Smooth muscle cell (in vitro differentiated cells): Measurements from ENCODE around the gene CFAP161. TPM values are rescaled to one million over a fixed set of nuclear protein-coding genes. Genes with fewer than 3 reads are reported as not detected.

ENCODE experiments used
- DNase-seq: peaks from one replicate; lab custom pipeline; 2025; ENCODE audit not compliant: unreplicated experiment; lab: John Stamatoyannopoulos, UW
- H2AFZ ChIP-seq: fragments of 200-600 bp; sonication (generic); 2 replicates; pipeline ENCODE4 v1.6.0; 2016; ENCODE audit warnings: antibody characterized with exemption, low read depth, mild to moderate bottlenecking
- H3F3A ChIP-seq: fragments of 200-600 bp; sonication (generic); 2 replicates; pipeline ENCODE4 v1.6.0; 2017; ENCODE audit warnings: antibody characterized with exemption, low read depth
- H3K27ac ChIP-seq: fragments of 200-600 bp; sonication (generic); 2 replicates; pipeline ENCODE4 v1.5.1; 2016; ENCODE audit warnings: low read depth, mild to moderate bottlenecking
- H3K27me3 ChIP-seq: fragments of 200-600 bp; sonication (generic); 2 replicates; pipeline ENCODE4 v1.6.1; 2016; ENCODE audit warnings: low read depth, mild to moderate bottlenecking
- H3K36me3 ChIP-seq: fragments of 200-600 bp; sonication (generic); 2 replicates; pipeline ENCODE4 v1.5.1; 2016; ENCODE audit warnings: low read depth
- H3K4me1 ChIP-seq: fragments of 200-600 bp; sonication (generic); 2 replicates; pipeline ENCODE4 v1.5.1; 2016; ENCODE audit warnings: low read depth
- H3K4me2 ChIP-seq: fragments of 200-600 bp; sonication (generic); 2 replicates; pipeline ENCODE4 v1.6.0; 2016; ENCODE audit warnings: mild to moderate bottlenecking
- H3K4me3 ChIP-seq: fragments of 200-600 bp; sonication (generic); 2 replicates; pipeline ENCODE4 v1.5.1; 2016; ENCODE audit warnings: mild to moderate bottlenecking
- H3K79me2 ChIP-seq: fragments of 200-600 bp; sonication (generic); 2 replicates; pipeline ENCODE4 v1.6.0; 2016; ENCODE audit warnings: low read depth, mild to moderate bottlenecking
- H3K9ac ChIP-seq: fragments of 200-600 bp; sonication (generic); 2 replicates; pipeline ENCODE4 v1.6.0; 2016; ENCODE audit warnings: low read depth
- H3K9me3 ChIP-seq: fragments of 200-600 bp; sonication (generic); replicated peaks from 2 replicates; pipeline ENCODE4 v1.5.1; 2016; ENCODE audit warnings: low read depth
- H4K20me1 ChIP-seq: fragments of 200-600 bp; sonication (generic); 2 replicates; pipeline ENCODE4 v1.6.0; 2016; ENCODE audit warnings: low read depth
- WGBS: methylation state at CpG from one replicate; pipeline ENCODE4 v1.1.7; 2016; ENCODE audit warnings: low lambda C conversion rate; 5-methylcytosine and 5-hydroxymethylcytosine counted together
- polyA plus RNA-seq: library from polyadenylated mRNA; unstranded; fragments of >200 nt; fragmentation: Nextera tagmentation; extraction: Ambion mirVana; gene quantifications from 2 replicates; pipeline ENCODE4 v1.2.1, GENCODE V29; 2016
- total RNA-seq: library from RNA; depleted of rRNA; stranded (reverse); fragments of >200 nt; gene quantifications from 2 replicates; pipeline ENCODE4 v1.2.3, GENCODE V29; 2014
- TF ChIP-seq, protein P1 (sequence below): fragments of 200-600 bp; sonication (generic); IDR thresholded peaks from 2 replicates; pipeline ENCODE4 v1.5.1; 2017; ENCODE audit warnings: borderline replicate concordance, mild to moderate bottlenecking, antibody characterized with exemption; ENCODE audit not compliant: insufficient read depth, poor library complexity, severe bottlenecking

CFAP161 gene
- total and polyA plus RNA-seq, 2 experiments from 2014 or later, result 0.94 TPM; not detected in 1

DNA sequence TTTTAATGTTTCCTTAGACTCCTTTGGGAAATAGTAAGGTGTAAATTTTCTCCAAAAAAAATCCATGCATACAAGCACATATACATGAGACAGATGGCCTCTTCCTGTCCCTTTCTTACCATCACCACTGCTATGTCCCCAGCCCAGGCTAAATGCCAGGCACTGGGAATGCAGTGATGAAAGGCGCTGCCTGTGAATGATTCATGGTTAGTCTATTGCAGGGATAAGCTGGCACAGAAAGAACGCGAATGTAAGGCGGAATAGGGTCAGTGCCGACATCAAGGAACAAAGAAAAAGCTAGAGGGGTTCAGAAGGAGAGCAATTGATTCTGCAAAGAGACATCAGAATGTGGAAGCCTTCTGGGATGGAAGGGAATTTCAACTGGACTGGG is 36.2 kb upstream of the CFAP161 start:
- no peak for DNase-seq
- no peak overlapping the region for H3K9ac ChIP-seq
- no peak overlapping the region for H2AFZ ChIP-seq
- no peaks in the 10 kb centered on the region for H3K27me3 ChIP-seq
- TF ChIP-seq, protein P1, sequence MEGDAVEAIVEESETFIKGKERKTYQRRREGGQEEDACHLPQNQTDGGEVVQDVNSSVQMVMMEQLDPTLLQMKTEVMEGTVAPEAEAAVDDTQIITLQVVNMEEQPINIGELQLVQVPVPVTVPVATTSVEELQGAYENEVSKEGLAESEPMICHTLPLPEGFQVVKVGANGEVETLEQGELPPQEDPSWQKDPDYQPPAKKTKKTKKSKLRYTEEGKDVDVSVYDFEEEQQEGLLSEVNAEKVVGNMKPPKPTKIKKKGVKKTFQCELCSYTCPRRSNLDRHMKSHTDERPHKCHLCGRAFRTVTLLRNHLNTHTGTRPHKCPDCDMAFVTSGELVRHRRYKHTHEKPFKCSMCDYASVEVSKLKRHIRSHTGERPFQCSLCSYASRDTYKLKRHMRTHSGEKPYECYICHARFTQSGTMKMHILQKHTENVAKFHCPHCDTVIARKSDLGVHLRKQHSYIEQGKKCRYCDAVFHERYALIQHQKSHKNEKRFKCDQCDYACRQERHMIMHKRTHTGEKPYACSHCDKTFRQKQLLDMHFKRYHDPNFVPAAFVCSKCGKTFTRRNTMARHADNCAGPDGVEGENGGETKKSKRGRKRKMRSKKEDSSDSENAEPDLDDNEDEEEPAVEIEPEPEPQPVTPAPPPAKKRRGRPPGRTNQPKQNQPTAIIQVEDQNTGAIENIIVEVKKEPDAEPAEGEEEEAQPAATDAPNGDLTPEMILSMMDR, result no peak
- H3K36me3 ChIP-seq, result no peaks in the 10 kb centered on the region
- H3K27ac ChIP-seq, result no peak overlapping the region
- H3K79me2 ChIP-seq, result no peaks in the 10 kb centered on the region
- H4K20me1 ChIP-seq, result no peaks in the 10 kb centered on the region
- WGBS, result 63% methylated on average over 5 of the region's 5 CpGs
- H3K4me1 ChIP-seq, result no peaks in the 10 kb centered on the region
- H3F3A ChIP-seq, result no peaks in the 10 kb centered on the region
- H3K4me3 ChIP-seq, result no peak overlapping the region
- no peaks in the 10 kb centered on the region for H3K9me3 ChIP-seq
- no peak overlapping the region for H3K4me2 ChIP-seq

DNA sequence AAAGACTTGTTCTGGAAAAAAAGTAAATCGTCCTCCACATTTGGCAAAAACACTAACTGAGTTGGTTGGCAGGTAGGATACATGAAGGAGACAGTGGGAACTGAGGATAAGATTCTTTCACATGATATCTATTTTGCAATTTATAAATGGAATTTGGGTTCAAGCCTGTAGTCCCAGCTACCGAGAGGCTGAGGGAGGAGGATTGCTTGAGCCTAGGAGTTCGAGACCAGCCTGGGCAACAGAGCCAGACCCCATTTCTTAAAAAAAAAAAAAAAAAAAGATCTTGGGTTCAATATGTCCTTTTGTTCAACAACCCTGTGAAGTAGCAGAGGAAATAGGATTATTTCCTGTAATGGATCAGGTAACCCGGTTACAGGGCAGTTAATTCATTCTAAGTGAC is 35.7 kb upstream of the CFAP161 start:
- no peaks in the 10 kb centered on the region for H3K4me1 ChIP-seq
- H3K27ac ChIP-seq, result no peak overlapping the region
- H3K27me3 ChIP-seq, result no peaks in the 10 kb centered on the region
- H3F3A ChIP-seq, result no peaks in the 10 kb centered on the region
- no peak overlapping the region for H3K4me3 ChIP-seq
- TF ChIP-seq, protein P1, result no peak
- no peak for DNase-seq
- no peak overlapping the region for H2AFZ ChIP-seq
- H3K4me2 ChIP-seq, result no peak overlapping the region
- no peak overlapping the region for H3K9ac ChIP-seq
- no peaks in the 10 kb centered on the region for H3K79me2 ChIP-seq
- no peaks in the 10 kb centered on the region for H3K36me3 ChIP-seq
- no peaks in the 10 kb centered on the region for H4K20me1 ChIP-seq
- 93% methylated on average over 4 of the region's 4 CpGs for WGBS
- no peaks in the 10 kb centered on the region for H3K9me3 ChIP-seq

DNA sequence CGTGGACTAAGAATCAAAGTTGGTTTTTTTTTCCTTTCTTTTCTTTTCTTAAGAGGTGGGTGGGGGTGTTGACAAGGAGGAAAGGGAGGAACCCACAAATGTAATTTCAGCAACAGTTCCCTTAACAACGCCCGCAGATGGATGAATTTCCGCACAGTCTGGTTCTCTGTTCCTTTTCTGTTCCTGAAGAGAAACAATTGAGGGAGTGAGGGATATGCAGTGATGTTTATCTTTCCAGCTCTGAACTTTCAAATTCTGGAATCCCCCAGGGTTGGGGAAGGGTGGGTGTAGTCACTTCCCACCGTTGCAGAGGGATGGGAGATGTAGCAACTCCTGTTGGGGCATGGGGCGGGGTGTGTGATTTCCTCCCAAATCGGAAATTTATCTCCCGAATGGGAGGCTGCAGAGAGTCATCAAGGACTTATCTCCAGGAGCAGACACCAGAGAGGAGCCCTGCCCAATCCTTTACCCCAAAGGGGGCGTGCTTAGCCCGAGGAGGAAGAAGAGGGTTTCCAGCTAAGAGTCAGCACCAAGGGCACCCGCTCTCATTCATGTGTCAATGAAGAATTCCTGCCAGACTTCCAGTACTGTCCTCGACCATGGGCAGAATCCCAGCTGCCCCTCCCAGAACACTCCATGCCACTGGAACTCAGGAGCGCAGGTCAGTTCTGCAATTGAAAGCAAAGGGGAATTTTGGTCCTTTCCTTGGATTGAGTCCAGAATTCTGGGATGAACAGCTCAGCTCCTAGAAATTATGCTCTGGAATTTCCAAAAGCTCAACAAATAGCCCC is 35.0 kb upstream of the CFAP161 start:
- H3K9ac ChIP-seq, result no peak overlapping the region
- TF ChIP-seq, protein P1, result no peak
- no peaks in the 10 kb centered on the region for H3K27me3 ChIP-seq
- no peak overlapping the region for H3K4me2 ChIP-seq
- no peaks in the 10 kb centered on the region for H3K4me1 ChIP-seq
- 68% methylated on average over 13 of the region's 13 CpGs for WGBS
- no peaks in the 10 kb centered on the region for H3K9me3 ChIP-seq
- no peak overlapping the region for H3K4me3 ChIP-seq
- no peak overlapping the region for H2AFZ ChIP-seq
- H3K36me3 ChIP-seq, result no peaks in the 10 kb centered on the region
- no peaks in the 10 kb centered on the region for H3F3A ChIP-seq
- DNase-seq, result no peak
- no peaks in the 10 kb centered on the region for H3K79me2 ChIP-seq
- H4K20me1 ChIP-seq, result no peaks in the 10 kb centered on the region
- H3K27ac ChIP-seq, result no peak overlapping the region
